Neural cell (in vitro differentiated cells): Measurements from ENCODE around the gene PRTG. TPM values are rescaled to one million over a fixed set of nuclear protein-coding genes. Genes with fewer than 3 reads are reported as not detected.

ENCODE experiments used
- H2AFZ ChIP-seq: fragments of 200-600, 300-800 bp; sonication (generic), shearing (Covaris generic); 2 replicates; pipeline ENCODE4 v1.6.0; 2014; ENCODE audit warnings: low read depth, mild to moderate bottlenecking, antibody characterized with exemption, low read length, moderate library complexity
- H3F3A ChIP-seq: fragments of 200-600 bp; shearing (Covaris generic); 2 replicates; pipeline ENCODE4 v1.6.1; 2016; ENCODE audit warnings: mild to moderate bottlenecking, moderate library complexity, mixed read lengths, antibody characterized with exemption, low read length; ENCODE audit not compliant: insufficient read depth, poor library complexity, severe bottlenecking
- H3K27ac ChIP-seq: fragments of 200-600, 300-800 bp; sonication (generic), shearing (Covaris generic); 2 replicates; pipeline ENCODE4 v1.5.1; 2014; ENCODE audit warnings: mild to moderate bottlenecking, low read length, moderate library complexity
- H3K27me3 ChIP-seq: fragments of 300-800, 200-600 bp; sonication (generic), shearing (Covaris generic); 2 replicates; pipeline ENCODE4 v1.6.0; 2014; ENCODE audit warnings: mild to moderate bottlenecking, low read depth, low read length, moderate library complexity; ENCODE audit not compliant: insufficient read depth
- H3K36me3 ChIP-seq: fragments of 300-800, 200-600 bp; sonication (generic), shearing (Covaris generic); 2 replicates; pipeline ENCODE4 v1.5.1; 2014; ENCODE audit warnings: mild to moderate bottlenecking, antibody characterized with exemption, low read length, moderate library complexity; ENCODE audit not compliant: insufficient read depth
- H3K4me2 ChIP-seq: fragments of 300-800, 200-600 bp; sonication (generic), shearing (Covaris generic); 2 replicates; pipeline ENCODE4 v1.6.0; 2014; ENCODE audit warnings: mild to moderate bottlenecking, low read length
- H3K4me3 ChIP-seq: fragments of 300-800, 200-600 bp; sonication (generic), shearing (Covaris generic); 2 replicates; pipeline ENCODE4 v1.5.1; 2014; ENCODE audit warnings: mild to moderate bottlenecking, low read length, moderate library complexity
- H3K79me2 ChIP-seq: fragments of 200-600 bp; shearing (Covaris generic); replicated peaks from 2 replicates; pipeline ENCODE4 v1.6.0; 2014; ENCODE audit warnings: mild to moderate bottlenecking, low read length, moderate library complexity; ENCODE audit not compliant: insufficient read depth
- H3K9ac ChIP-seq: fragments of 300-800, 200-600 bp; sonication (generic), shearing (Covaris generic); 2 replicates; pipeline ENCODE4 v1.6.1; 2016; ENCODE audit warnings: mild to moderate bottlenecking, low read length, mixed read lengths
- H3K9me2 ChIP-seq: fragments of 200-600 bp; shearing (Covaris generic); 2 replicates; pipeline ENCODE4 v1.6.1; 2016; ENCODE audit warnings: mild to moderate bottlenecking, low read length, mixed read lengths; ENCODE audit not compliant: insufficient read depth
- H3K9me3 ChIP-seq: fragments of 200-600, 300-800 bp; sonication (generic), shearing (Covaris generic); 2 replicates; pipeline ENCODE4 v1.6.1; 2016; ENCODE audit warnings: mild to moderate bottlenecking, mixed run types, low read length, moderate library complexity, mixed read lengths
- H4K20me1 ChIP-seq: fragments of 200-600 bp; shearing (Covaris generic); 2 replicates; pipeline ENCODE4 v1.6.1; 2016; ENCODE audit warnings: mild to moderate bottlenecking, mixed run types; ENCODE audit not compliant: insufficient read depth
- EP300 ChIP-seq: fragments of 450-650 bp; conservative IDR thresholded peaks from 2 replicates; pipeline ENCODE4 v1.6.1; 2014; ENCODE audit warnings: antibody characterized with exemption, mild to moderate bottlenecking, moderate library complexity; ENCODE audit not compliant: poor library complexity, severe bottlenecking
- EZH2 ChIP-seq: fragments of 200-600, 300-800 bp; shearing (Covaris generic), sonication (generic); IDR thresholded peaks from 2 replicates; pipeline ENCODE4 v1.6.1; 2014; ENCODE audit warnings: antibody characterized with exemption, low read length, borderline replicate concordance, mild to moderate bottlenecking; ENCODE audit not compliant: insufficient read depth, poor library complexity, severe bottlenecking
- MXI1 ChIP-seq: fragments of 450-650 bp; conservative IDR thresholded peaks from 2 replicates; pipeline ENCODE4 v1.6.1; 2014; ENCODE audit warnings: antibody characterized with exemption, mild to moderate bottlenecking; ENCODE audit not compliant: poor library complexity, severe bottlenecking
- POLR2AphosphoS5 ChIP-seq: IDR thresholded peaks from 2 replicates; pipeline ENCODE4 v1.6.1; 2012
- RAD21 ChIP-seq: fragments of 450-650 bp; conservative IDR thresholded peaks from 2 replicates; pipeline ENCODE4 v1.6.1; 2014; ENCODE audit warnings: antibody characterized with exemption, mild to moderate bottlenecking, moderate library complexity
- REST ChIP-seq: IDR thresholded peaks from 2 replicates; pipeline ENCODE4 v1.6.1; 2012; ENCODE audit warnings: borderline replicate concordance
- SMC3 ChIP-seq: fragments of 450-650 bp; conservative IDR thresholded peaks from 2 replicates; pipeline ENCODE4 v1.6.1; 2014; ENCODE audit warnings: antibody characterized with exemption, mild to moderate bottlenecking, moderate library complexity; ENCODE audit not compliant: poor library complexity
- TAF1 ChIP-seq: IDR thresholded peaks from 2 replicates; pipeline ENCODE4 v1.6.1; 2012; ENCODE audit warnings: low read depth
- polyA plus RNA-seq: library from polyadenylated mRNA; depleted of rRNA; stranded (reverse); fragments of >200 nt; gene quantifications from 2 replicates; pipeline ENCODE4 v1.2.3, GENCODE V29; 2014
- TF ChIP-seq, protein P1 (sequence below): fragments of 450-650 bp; IDR thresholded peaks from 2 replicates; pipeline ENCODE4 v1.5.1; 2014; ENCODE audit warnings: antibody characterized with exemption, mild to moderate bottlenecking, moderate library complexity; ENCODE audit not compliant: poor library complexity, severe bottlenecking

Gene PRTG
- polyA plus RNA-seq, 1 donor from 2014 or later = 3.8 TPM

DNA sequence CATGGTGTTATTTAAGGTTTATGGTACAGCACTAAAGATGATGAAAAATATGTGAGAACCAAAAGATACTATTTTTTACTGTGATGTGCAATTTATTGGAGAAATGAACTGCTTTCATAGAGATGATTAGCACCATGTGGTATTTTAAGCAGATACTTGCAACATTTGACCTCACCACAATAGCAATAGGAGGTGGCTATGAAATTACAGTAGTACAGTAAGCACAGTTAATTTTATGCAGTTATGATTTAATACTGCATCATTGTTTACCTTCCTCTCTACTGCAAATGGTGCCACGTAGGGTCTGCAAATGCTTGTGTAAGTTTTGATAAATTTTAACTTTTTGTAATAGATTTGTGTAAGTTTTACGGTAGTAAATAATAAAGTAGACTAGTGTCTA is 168.9 kb downstream of the PRTG start:
- Histone ChIP-seq H3F3A (no peaks in the 10 kb centered on the region), H3K9me2 (no peaks in the 10 kb centered on the region), H4K20me1 (no peaks in the 10 kb centered on the region), H2AFZ (no peak overlapping the region), H3K9me3 (peaks cover 5% of the 10 kb centered on the region), H3K4me2 (no peak overlapping the region), H3K27me3 (no peaks in the 10 kb centered on the region), H3K9ac (no peak overlapping the region), H3K36me3 (no peaks in the 10 kb centered on the region), H3K79me2 (peaks cover 15% of the 10 kb centered on the region), H3K27ac (no peak overlapping the region), H3K4me3 (no peak overlapping the region)
- no peak for TF ChIP-seq EP300
- TF ChIP-seq MXI1 = no peak
- no peak for TF ChIP-seq EZH2
- no peak for TF ChIP-seq POLR2AphosphoS5

DNA sequence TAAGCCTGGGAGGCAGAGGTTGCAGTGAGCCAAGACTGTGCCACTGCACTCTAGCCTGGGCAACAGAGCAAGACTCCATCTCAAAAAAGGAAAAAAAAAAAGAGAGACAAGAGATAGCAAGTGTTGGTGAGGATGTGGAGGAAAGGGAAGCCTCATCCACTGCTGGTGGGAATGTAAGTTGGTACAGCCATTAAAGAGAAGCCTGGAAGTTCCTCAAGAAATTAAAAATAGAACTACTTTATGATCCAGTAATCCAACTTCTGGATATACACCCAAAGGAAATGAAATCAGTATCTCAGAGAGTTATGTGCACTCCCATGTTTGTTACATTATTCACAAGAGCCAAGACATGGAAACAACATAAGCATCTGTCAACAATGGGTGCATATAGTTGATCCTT is 169.7 kb downstream of the PRTG start:
- H3K9ac ChIP-seq = no peak overlapping the region
- H3K27ac ChIP-seq = no peak overlapping the region
- no peaks in the 10 kb centered on the region for H4K20me1 ChIP-seq
- no peaks in the 10 kb centered on the region for H3K9me2 ChIP-seq
- H3K9me3 ChIP-seq = peaks cover 5% of the 10 kb centered on the region
- H2AFZ ChIP-seq = no peak overlapping the region
- no peaks in the 10 kb centered on the region for H3K36me3 ChIP-seq
- H3F3A ChIP-seq = no peaks in the 10 kb centered on the region
- no peak for TF ChIP-seq MXI1
- no peak for TF ChIP-seq REST
- TF ChIP-seq POLR2AphosphoS5 = no peak
- TF ChIP-seq TAF1 = no peak
- TF ChIP-seq EZH2 = no peak
- no peak for TF ChIP-seq RAD21
- TF ChIP-seq, protein P1, sequence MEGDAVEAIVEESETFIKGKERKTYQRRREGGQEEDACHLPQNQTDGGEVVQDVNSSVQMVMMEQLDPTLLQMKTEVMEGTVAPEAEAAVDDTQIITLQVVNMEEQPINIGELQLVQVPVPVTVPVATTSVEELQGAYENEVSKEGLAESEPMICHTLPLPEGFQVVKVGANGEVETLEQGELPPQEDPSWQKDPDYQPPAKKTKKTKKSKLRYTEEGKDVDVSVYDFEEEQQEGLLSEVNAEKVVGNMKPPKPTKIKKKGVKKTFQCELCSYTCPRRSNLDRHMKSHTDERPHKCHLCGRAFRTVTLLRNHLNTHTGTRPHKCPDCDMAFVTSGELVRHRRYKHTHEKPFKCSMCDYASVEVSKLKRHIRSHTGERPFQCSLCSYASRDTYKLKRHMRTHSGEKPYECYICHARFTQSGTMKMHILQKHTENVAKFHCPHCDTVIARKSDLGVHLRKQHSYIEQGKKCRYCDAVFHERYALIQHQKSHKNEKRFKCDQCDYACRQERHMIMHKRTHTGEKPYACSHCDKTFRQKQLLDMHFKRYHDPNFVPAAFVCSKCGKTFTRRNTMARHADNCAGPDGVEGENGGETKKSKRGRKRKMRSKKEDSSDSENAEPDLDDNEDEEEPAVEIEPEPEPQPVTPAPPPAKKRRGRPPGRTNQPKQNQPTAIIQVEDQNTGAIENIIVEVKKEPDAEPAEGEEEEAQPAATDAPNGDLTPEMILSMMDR = no peak
- no peak for TF ChIP-seq EP300
- no peak for TF ChIP-seq SMC3
- peaks cover 15% of the 10 kb centered on the region for H3K79me2 ChIP-seq
- H3K27me3 ChIP-seq = no peaks in the 10 kb centered on the region
- H3K4me2 ChIP-seq = no peak overlapping the region
- no peak overlapping the region for H3K4me3 ChIP-seq
